Liver (tissue), 9 donors: ENCODE data around the gene VOPP1. TPM values are rescaled to one million over a fixed set of nuclear protein-coding genes. Genes with fewer than 3 reads are reported as not detected.

Source experiments
- DNase-seq: peaks from one replicate; pipeline ENCODE4 v3.0.0-alpha.2; 2017; ENCODE audit warnings: low spot score
- H3K27ac ChIP-seq, 2 donors: one replicate each; pipeline ENCODE4 v1.7.0; 2013; ENCODE audit warnings: inconsistent platforms in 2 of 2, low read length in 2 of 2, control low read depth in 1 of 2, low read depth in 1 of 2, mild to moderate bottlenecking in 1 of 2
- H3K27me3 ChIP-seq, 4 donors: one replicate each; pipeline versions ENCODE4 v1.6.1 to v1.7.0; 2013; ENCODE audit warnings: low read length in 3 of 4, inconsistent platforms in 1 of 4, mild to moderate bottlenecking in 1 of 4, moderate library complexity in 1 of 4; ENCODE audit not compliant: control insufficient read depth in 4 of 4, insufficient read depth in 4 of 4
- H3K36me3 ChIP-seq, 4 donors: one replicate each; pipeline versions ENCODE4 v1.6.1 to v1.7.0; 2013; ENCODE audit warnings: low read length in 3 of 4, mild to moderate bottlenecking in 3 of 4, low read depth in 1 of 4, moderate library complexity in 1 of 4; ENCODE audit not compliant: control insufficient read depth in 4 of 4, insufficient read depth in 3 of 4
- H3K4me1 ChIP-seq, 4 donors: one replicate each; pipeline versions ENCODE4 v1.6.1 to v1.7.0; 2013; ENCODE audit warnings: low read length in 3 of 4, mild to moderate bottlenecking in 3 of 4, moderate library complexity in 1 of 4; ENCODE audit not compliant: control insufficient read depth in 4 of 4, insufficient read depth in 4 of 4
- H3K4me3 ChIP-seq, 3 donors: one replicate each; pipeline versions ENCODE4 v1.6.1 to v1.7.0; 2013; ENCODE audit warnings: low read length in 3 of 3, control low read depth in 1 of 3, low read depth in 1 of 3, mild to moderate bottlenecking in 1 of 3
- H3K9ac ChIP-seq, 2 donors: one replicate each; pipeline ENCODE4 v1.7.0; 2013; ENCODE audit warnings: low read length in 2 of 2, mild to moderate bottlenecking in 2 of 2, moderate library complexity in 2 of 2, control low read depth in 1 of 2, low read depth in 1 of 2
- H3K9me3 ChIP-seq, 4 donors: one replicate each; pipeline versions ENCODE4 v1.6.1 to v1.7.0; 2013; ENCODE audit warnings: low read length in 3 of 4; ENCODE audit not compliant: control insufficient read depth in 4 of 4
- ATF3 ChIP-seq: IDR thresholded peaks from 2 replicates; pipeline ENCODE4 v1.6.1; 2016; ENCODE audit warnings: antibody characterized with exemption
- CTCF ChIP-seq: fragments of 150-350 bp; IDR thresholded peaks from 2 replicates; pipeline ENCODE4 v1.5.1; 2017; ENCODE audit warnings: improper control_type of control experiment, low read depth, low read length; ENCODE audit not compliant: missing input control
- EGR1 ChIP-seq, 2 donors: IDR thresholded peaks; 2 replicates each; pipeline ENCODE4 v1.6.1; 2016 to 2018; ENCODE audit warnings: antibody characterized with exemption in 2 of 2, low read depth in 2 of 2
- FOXA2 ChIP-seq: IDR thresholded peaks from 2 replicates; pipeline ENCODE4 v1.6.1; 2016; ENCODE audit warnings: antibody characterized with exemption
- GABPA ChIP-seq, 2 donors: IDR thresholded peaks in 1 of 2; conservative IDR thresholded peaks in 1 of 2; 2 replicates each; pipeline ENCODE4 v1.6.1; 2016; ENCODE audit warnings: antibody characterized with exemption in 2 of 2, mild to moderate bottlenecking in 1 of 2, moderate library complexity in 1 of 2
- HNF4A ChIP-seq, 2 donors: conservative IDR thresholded peaks; 2 replicates each; pipeline ENCODE4 v1.6.1; 2016; ENCODE audit warnings: antibody characterized with exemption in 2 of 2, mild to moderate bottlenecking in 2 of 2
- HNF4G ChIP-seq: IDR thresholded peaks from 2 replicates; pipeline ENCODE4 v1.6.1; 2016; ENCODE audit warnings: antibody characterized with exemption
- JUND ChIP-seq, 2 donors: IDR thresholded peaks; 2 replicates each; pipeline ENCODE4 v1.6.1; 2016; ENCODE audit warnings: antibody characterized with exemption in 2 of 2
- MAX ChIP-seq: IDR thresholded peaks from 2 replicates; pipeline ENCODE4 v1.6.1; 2016; ENCODE audit warnings: antibody characterized with exemption
- RAD21 ChIP-seq, 2 donors: IDR thresholded peaks; 2 replicates each; pipeline ENCODE4 v1.6.1; 2016; ENCODE audit warnings: antibody characterized with exemption in 2 of 2, mild to moderate bottlenecking in 2 of 2
- REST ChIP-seq: IDR thresholded peaks from 2 replicates; pipeline ENCODE4 v1.6.1; 2016; ENCODE audit warnings: antibody characterized with exemption, mild to moderate bottlenecking
- TAF1 ChIP-seq: conservative IDR thresholded peaks from 2 replicates; pipeline ENCODE4 v1.6.1; 2016; ENCODE audit warnings: antibody characterized with exemption, mild to moderate bottlenecking
- YY1 ChIP-seq: IDR thresholded peaks from 2 replicates; pipeline ENCODE4 v1.6.1; 2016; ENCODE audit warnings: antibody characterized with exemption, mild to moderate bottlenecking
- ZBTB33 ChIP-seq: IDR thresholded peaks from 2 replicates; pipeline ENCODE4 v1.6.1; 2016; ENCODE audit warnings: antibody characterized with exemption
- WGBS: extraction: QIAGEN DNeasy Blood & Tissue Kit; methylation state at CpG from one replicate; pipeline ENCODE4 v1.1.7; 2013; 5-methylcytosine and 5-hydroxymethylcytosine counted together
- polyA plus RNA-seq, 2 donors: library from polyadenylated mRNA; stranded (reverse) in 1 of 2; unstranded in 1 of 2; fragments of 200-250 nt in 1 of 2; fragments of >200 nt in 1 of 2; fragmentation: Nextera tagmentation in 1 of 2; extraction: Ambion mirVana in 1 of 2; gene quantifications; one replicate each; pipeline versions ENCODE4 v1.2.1 to v1.2.3, GENCODE V29; 2013 to 2015
- total RNA-seq, 2 donors: library from RNA; depleted of rRNA; stranded (reverse); fragments of >200 nt; gene quantifications; one replicate each; pipeline ENCODE4 v1.2.3, GENCODE V29; 2014
- donor health status: healthy.
- donor health status: healthy.
- donor health status: healthy.
- donor health status: healthy.
- donor health status: healthy.

The VOPP1 gene
- total and polyA plus RNA-seq, 4 donors, result 11.5 to 23.8 (median 21.7) TPM

- no peaks in the 10 kb centered on the region for H3K4me1 ChIP-seq
- peaks cover 8 to 16% (median 11%) of the 10 kb centered on the region in 4 donors for H3K36me3 ChIP-seq
- H3K9me3 ChIP-seq, result no peaks in the 10 kb centered on the region
- no peak overlapping the region for H3K9ac ChIP-seq
- TF ChIP-seq RAD21 (IDR thresholded peaks at IDR 0.05) (no peak), ATF3 (no peak), TAF1 (no peak), YY1 (no peak), GABPA (IDR thresholded peaks at IDR 0.05 in 1 of 2, conservative IDR thresholded peaks at IDR 0.05 in 1 of 2) (no peak), JUND (IDR thresholded peaks at IDR 0.05) (no peak), REST (no peak), FOXA2 (no peak), CTCF (no peak), MAX (no peak), HNF4A (conservative IDR thresholded peaks at IDR 0.05) (no peak)
- WGBS, result 96% methylated on average over 5 of the region's 5 CpGs
- H3K27me3 ChIP-seq, result no peaks in the 10 kb centered on the region
- H3K27ac ChIP-seq, result no peak overlapping the region
- no peak for DNase-seq
- H3K4me3 ChIP-seq, result no peak overlapping the region
Measured at GRCh38 chr7:55491346-55491745, 81.0 kb downstream of the VOPP1 start.

GRCh38 chr7:55490099-55490498 is 82.2 kb downstream of the VOPP1 start:
- no peak overlapping the region for H3K27ac ChIP-seq
- H3K9ac ChIP-seq, result no peak overlapping the region
- H3K36me3 ChIP-seq, result peaks cover 8 to 16% (median 11%) of the 10 kb centered on the region in 4 donors
- no peak for DNase-seq
- no peaks in the 10 kb centered on the region for H3K4me1 ChIP-seq
- H3K4me3 ChIP-seq, result no peak overlapping the region
- TF ChIP-seq EGR1 (IDR thresholded peaks at IDR 0.05; ENCODE audit: low read depth in 2 of 2) (no peak), HNF4G (no peak), CTCF (no peak), ZBTB33 (no peak)
- H3K27me3 ChIP-seq, result no peaks in the 10 kb centered on the region
- WGBS, result 91% methylated on average over 5 of the region's 5 CpGs
- H3K9me3 ChIP-seq, result no peaks in the 10 kb centered on the region
